ENCODE results near the gene TBC1D4.
"Not testable (repeated sequence)": the region's sequence is repeated elsewhere in the genome, so short reads cannot be mapped to it uniquely, and the experiment has no call there.

The TBC1D4 gene

GRCh38 chr13:75329723-75330122, 152.2 kb downstream of the TBC1D4 start:
- in situ Hi-C loops (cut with MboI; ENCODE audit: low sequenced_read_pairs) = no loop called here

DNA sequence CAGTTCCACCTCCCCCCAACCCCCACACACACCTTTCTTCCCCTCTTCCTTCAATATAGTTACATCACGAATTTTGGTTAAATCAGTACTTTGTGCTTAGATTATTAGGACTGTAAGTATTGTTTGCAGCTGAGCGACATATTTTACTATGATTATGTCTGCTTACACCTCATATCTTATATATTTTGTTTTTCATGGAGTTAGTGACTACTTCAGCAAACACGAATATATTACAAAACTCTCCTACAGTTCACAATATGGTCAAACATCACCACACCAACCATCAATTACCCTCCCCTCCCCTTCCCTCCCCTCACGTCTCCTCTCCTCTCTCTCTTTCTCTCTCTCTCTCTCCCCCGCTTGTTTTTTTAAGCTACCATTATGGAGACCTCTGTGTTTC, 152.9 kb downstream of the TBC1D4 start:
- in situ Hi-C loops (cut with MboI; ENCODE audit: low sequenced_read_pairs) = no loop called here

GRCh38 chr13:75327135-75327510, 154.8 kb downstream of the TBC1D4 start:
- in situ Hi-C loops (cut with MboI; ENCODE audit: low sequenced_read_pairs) = no loop called here

GRCh38 chr13:75326173-75327134, 155.5 kb downstream of the TBC1D4 start:
- in situ Hi-C loops (cut with MboI; ENCODE audit: low sequenced_read_pairs) = no loop called here

DNA sequence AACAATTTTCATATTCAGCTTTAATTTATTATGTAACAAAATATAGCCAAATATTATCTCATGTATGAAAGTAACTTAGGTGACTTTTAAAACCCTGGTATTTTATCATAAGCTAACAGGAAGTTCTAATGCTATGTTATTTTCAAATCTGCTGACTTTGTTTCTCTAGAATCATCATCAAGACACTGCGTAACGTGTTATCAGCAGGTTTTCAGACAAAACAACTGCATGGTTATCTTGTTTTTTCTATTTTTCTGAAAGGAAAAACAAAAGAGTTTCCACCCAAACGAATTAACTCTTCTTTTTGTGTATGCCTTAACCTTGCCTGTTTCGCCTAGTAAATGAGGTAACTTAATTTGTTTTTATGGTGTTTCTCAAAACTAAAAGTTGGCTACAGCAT, 156.3 kb downstream of the TBC1D4 start:
- in situ Hi-C loops (cut with MboI; ENCODE audit: low sequenced_read_pairs) = no loop called here

DNA sequence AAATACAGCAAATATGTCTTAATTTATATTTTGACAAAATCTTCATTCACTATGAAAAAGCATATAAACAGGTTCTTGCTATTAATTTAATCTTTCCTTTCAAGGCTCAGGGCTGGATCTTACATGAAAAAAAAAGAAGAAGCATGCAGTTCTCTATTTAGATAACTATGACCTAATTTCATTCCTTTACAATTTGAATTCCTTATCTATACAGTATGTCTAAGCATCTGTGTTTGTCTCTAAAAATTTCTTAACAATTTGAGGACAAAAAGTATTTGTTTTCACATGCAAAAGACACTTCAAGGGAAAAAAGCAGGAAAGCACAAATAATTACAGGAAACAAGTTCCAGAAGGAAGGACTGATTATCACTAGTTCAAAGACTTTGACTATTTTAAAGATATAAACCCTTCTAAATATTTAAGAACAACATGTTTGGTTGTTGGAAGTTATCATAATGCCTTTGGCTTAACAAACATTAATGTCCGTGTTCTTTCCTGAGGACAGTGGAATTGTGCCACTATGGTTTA, 157.5 kb downstream of the TBC1D4 start:
- in situ Hi-C loops (cut with MboI; ENCODE audit: low sequenced_read_pairs) = no loop called here

- in situ Hi-C loops (cut with MboI; ENCODE audit: low sequenced_read_pairs) = no loop called here
Observed at GRCh38 chr13:75321084-75321483, 160.9 kb downstream of the TBC1D4 start.

- in situ Hi-C loops (cut with MboI; ENCODE audit: low sequenced_read_pairs) = no loop called here
Observed at GRCh38 chr13:75319254-75319653, 162.7 kb downstream of the TBC1D4 start.

- in situ Hi-C loops (cut with MboI; ENCODE audit: low sequenced_read_pairs) = no loop called here
Observed at GRCh38 chr13:75318138-75318833, 163.7 kb downstream of the TBC1D4 start.

GRCh38 chr13:75316427-75316826, 165.5 kb downstream of the TBC1D4 start:
- in situ Hi-C loops (cut with MboI; ENCODE audit: low sequenced_read_pairs) = no loop called here

- in situ Hi-C loops (cut with MboI; ENCODE audit: low sequenced_read_pairs) = no loop called here
Observed at GRCh38 chr13:75312884-75313520, 169.0 kb downstream of the TBC1D4 start.

DNA sequence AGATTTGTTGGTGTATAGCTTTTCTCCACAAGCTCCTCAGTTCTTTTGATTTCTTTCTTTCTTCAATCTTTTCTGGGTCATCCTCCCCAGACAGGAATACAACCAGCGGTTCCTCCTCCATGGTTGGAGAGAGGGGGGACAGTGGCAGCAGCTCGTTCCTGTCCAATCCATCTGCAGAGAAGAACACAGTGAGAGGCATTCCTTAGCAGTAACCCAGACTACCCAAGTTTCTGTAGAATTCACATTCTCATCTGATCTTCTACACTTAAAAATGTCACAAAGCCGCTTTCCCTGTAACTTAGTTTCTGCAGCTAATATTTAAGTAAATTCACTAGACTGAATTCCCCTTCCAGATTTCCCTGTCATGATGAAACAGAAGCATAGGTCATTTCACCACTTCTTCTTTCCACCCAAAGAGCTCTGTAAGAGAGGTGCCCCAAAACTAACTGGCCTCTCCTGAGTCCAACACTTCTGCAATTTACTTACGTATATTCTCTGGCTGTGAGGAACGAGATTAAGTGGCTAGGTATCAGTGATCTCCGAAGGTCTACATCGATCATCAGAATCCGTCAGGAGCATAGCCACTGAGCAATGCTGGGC, 171.9 kb downstream of the TBC1D4 start:
- in situ Hi-C loops (cut with MboI; ENCODE audit: low sequenced_read_pairs) = no loop called here

GRCh38 chr13:75308222-75308621, 173.7 kb downstream of the TBC1D4 start:
- in situ Hi-C loops (cut with MboI; ENCODE audit: low sequenced_read_pairs) = no loop called here

DNA sequence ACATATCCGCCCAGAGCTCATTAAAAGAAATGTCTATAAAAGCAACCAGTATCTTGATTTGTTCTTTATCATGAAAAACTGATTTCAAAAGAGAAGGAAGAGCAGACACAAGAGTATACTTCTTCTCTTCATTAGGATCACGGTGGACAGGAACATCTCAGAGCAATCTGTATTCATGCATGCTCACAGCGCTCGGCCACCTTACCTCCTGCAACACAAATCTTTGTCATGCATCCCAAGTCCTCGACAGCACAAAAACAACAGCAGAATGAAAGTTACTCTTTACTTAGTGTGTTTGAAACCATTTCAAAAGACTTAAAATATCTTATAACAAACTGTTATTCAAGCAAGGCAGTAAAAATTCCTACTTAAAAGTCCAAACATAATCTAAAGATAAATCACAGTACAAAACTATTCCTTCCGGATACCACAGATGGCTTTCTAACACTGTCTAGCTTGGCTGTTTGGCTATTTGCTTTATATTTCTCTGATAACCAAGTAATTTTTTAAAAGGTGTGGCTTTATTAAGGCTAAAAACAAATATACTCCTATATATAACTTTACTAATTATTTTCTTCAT, 174.5 kb downstream of the TBC1D4 start:
- in situ Hi-C loops (cut with MboI; ENCODE audit: low sequenced_read_pairs) = no loop called here

- in situ Hi-C loops (cut with MboI; ENCODE audit: low sequenced_read_pairs) = not testable (repeated sequence)
Observed at GRCh38 chr13:75306967-75307366, 175.0 kb downstream of the TBC1D4 start.

- in situ Hi-C loops (cut with MboI; ENCODE audit: low sequenced_read_pairs) = no loop called here
Observed at GRCh38 chr13:75305059-75305458, 176.9 kb downstream of the TBC1D4 start.

DNA sequence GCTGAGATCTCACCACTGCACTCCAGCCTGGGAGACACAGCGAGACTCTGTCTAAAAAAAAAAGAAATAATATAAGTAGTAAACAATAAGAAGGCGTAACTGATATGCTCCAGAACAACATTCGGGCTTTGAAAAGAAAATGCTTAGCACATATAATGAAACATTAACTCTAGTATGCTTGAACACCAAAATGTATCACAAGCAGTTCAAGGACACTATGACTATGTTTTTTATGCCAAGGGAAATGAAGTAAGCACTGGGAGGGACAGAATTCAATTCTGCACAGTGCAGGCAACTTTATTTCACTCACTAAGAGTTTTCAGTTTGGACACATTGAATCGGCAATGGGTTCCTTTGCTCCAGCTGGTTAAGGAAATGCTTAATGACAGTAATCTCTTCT, 178.7 kb downstream of the TBC1D4 start:
- in situ Hi-C loops (cut with MboI; ENCODE audit: low sequenced_read_pairs) = no loop called here

GRCh38 chr13:75302071-75302698, 179.8 kb downstream of the TBC1D4 start:
- in situ Hi-C loops (cut with MboI; ENCODE audit: low sequenced_read_pairs) = no loop called here

GRCh38 chr13:75299913-75300862, 181.8 kb downstream of the TBC1D4 start:
- in situ Hi-C loops (cut with MboI; ENCODE audit: low sequenced_read_pairs) = no loop called here
